M059J (cell line): ENCODE results near the gene ERRFI1. TPM values are rescaled to one million over a fixed set of nuclear protein-coding genes. Genes with fewer than 3 reads are reported as not detected.
A peak's percentile ranks its signal among the peaks of the same experiment; 100 is the strongest.
"Not testable (repeated sequence)": the region's sequence is repeated elsewhere in the genome, so short reads cannot be mapped to it uniquely, and the experiment has no call there.

ENCODE experiments used
- DNase-seq: peaks from one replicate; pipeline ENCODE4 v3.0.0-alpha.2; 2012; ENCODE audit warnings: low read depth
- total RNA-seq: library from RNA; depleted of rRNA; stranded (reverse); fragments of >200 nt; shearing (Covaris generic); gene quantifications from 2 replicates; pipeline ENCODE4 v1.2.3, GENCODE V29; 2014; rRNA removed

ERRFI1 gene
- total RNA-seq: 127 and 146 TPM in 2 replicates

GRCh38 chr1:8026153-8026975 lies at the start of gene ERRFI1:
Gene ERRFI1 (minus strand): TSS chr1:8026309. CDS start chr1:8015619, 10,690 bp downstream.
- peak; percentile 91 for DNase-seq

GRCh38 chr1:8075511-8076051 lies 49.5 kb upstream of the ERRFI1 start:
- no peak for DNase-seq

DNA sequence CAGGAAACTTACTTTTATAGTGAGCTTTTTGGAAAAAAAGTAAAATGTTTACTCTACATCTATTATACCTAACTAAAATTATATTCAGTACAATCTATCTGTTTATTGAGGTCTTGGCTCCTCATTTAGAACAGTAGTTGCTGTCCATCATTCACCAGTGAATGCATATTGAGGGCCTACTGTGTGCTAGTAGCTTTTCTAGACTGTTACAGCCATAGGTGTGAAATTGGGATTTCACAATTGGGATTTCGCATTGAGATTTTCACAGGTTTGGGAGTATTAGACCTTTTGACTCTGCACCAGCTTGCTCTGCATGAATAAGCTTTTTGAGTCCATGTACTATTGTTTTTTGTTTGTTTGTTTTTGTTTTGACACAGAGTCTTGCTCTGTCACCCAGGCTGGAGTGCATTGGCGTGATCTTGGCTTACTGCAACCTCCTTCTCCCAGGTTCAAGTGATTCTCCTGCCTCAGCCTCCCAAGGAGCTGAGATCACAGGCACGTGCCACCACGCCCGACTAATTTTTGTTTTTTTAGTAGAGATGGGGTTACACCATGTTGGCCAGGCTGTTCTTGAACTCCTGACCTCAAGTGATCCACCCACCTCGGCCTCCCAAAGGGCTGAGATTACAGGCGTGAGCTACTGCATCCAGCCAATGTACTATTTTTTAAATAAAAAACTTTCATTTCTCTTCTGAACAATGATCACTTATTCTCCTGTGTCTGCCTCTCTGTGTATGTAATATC lies 47.2 kb upstream of the ERRFI1 start:
- DNase-seq: no peak

GRCh38 chr1:8070381-8070811 lies 44.3 kb upstream of the ERRFI1 start:
- no peak for DNase-seq

GRCh38 chr1:8069614-8070320 lies 43.7 kb upstream of the ERRFI1 start:
- not testable (repeated sequence) for DNase-seq

GRCh38 chr1:8065369-8065768 lies 39.3 kb upstream of the ERRFI1 start:
- no peak for DNase-seq

- no peak for DNase-seq
Observed at GRCh38 chr1:8063298-8064036, 37.4 kb upstream of the ERRFI1 start.

- no peak for DNase-seq
Observed at GRCh38 chr1:8062861-8063260, 36.8 kb upstream of the ERRFI1 start.

DNA sequence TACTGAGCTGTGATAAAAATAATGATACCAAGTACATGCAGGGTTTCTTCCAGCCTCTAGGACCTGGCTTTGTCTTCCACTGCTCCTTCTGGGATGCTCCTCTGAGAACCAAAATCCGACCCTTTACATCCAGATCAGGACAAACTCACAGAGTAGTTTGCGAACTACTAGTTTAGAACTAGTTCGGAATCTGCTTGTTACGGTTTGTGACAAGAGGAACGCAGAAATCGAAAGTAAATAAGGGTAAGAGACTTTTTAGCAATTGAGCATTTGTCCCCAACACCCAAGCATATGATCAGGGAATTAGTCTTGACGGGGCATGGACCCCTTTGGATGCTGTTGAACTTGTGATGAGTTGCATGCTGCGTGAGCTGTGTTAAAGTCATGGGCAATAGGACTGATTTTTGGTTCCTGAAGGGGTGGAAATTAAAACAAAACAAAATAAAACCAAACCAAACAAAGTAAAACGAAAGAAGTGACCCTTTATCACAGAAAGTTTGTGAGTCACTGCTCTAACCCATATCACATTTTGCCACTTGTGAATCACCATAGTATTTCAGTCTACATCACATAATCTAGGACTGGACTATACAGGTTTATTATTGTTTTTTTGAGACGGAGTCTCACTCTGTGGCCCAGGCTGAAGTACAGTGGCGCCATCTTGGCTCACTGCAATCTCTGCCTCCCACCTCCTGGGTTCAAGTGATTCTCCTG lies 35.7 kb upstream of the ERRFI1 start:
- DNase-seq: peak; percentile 83

- peak; percentile 98 for DNase-seq
Observed at GRCh38 chr1:8061210-8061609, 35.1 kb upstream of the ERRFI1 start.

GRCh38 chr1:8059161-8059622 lies 33.1 kb upstream of the ERRFI1 start:
- peak; percentile 70 for DNase-seq

DNA sequence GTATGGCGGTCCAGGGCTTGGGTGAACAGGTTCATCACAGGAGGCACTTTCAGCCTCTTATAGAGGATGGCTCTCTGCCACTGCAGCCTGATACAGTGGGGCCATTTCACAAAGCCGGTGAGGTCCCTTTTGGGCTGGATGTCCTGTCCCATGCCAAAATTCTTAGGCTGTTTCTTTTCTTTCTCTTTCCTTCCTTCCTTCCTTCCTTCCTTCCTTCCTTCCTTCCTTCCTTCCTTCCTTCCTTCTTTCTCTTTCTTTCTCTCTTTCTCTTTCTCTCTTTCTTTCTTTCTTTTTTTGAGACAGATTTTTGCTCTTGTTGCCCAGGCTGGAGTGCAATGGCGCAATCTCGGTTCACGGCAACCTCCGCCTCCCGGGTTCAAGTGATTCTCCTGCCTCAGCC lies 31.7 kb upstream of the ERRFI1 start:
- not testable (repeated sequence) for DNase-seq

GRCh38 chr1:8055973-8056372 lies 29.9 kb upstream of the ERRFI1 start:
- peak; percentile 74 for DNase-seq

- no peak for DNase-seq
Observed at GRCh38 chr1:8053878-8054567, 27.9 kb upstream of the ERRFI1 start.

GRCh38 chr1:8051650-8052049 lies 25.5 kb upstream of the ERRFI1 start:
- DNase-seq: no peak

- not testable (repeated sequence) for DNase-seq
Observed at GRCh38 chr1:8049229-8049628, 23.1 kb upstream of the ERRFI1 start.

DNA sequence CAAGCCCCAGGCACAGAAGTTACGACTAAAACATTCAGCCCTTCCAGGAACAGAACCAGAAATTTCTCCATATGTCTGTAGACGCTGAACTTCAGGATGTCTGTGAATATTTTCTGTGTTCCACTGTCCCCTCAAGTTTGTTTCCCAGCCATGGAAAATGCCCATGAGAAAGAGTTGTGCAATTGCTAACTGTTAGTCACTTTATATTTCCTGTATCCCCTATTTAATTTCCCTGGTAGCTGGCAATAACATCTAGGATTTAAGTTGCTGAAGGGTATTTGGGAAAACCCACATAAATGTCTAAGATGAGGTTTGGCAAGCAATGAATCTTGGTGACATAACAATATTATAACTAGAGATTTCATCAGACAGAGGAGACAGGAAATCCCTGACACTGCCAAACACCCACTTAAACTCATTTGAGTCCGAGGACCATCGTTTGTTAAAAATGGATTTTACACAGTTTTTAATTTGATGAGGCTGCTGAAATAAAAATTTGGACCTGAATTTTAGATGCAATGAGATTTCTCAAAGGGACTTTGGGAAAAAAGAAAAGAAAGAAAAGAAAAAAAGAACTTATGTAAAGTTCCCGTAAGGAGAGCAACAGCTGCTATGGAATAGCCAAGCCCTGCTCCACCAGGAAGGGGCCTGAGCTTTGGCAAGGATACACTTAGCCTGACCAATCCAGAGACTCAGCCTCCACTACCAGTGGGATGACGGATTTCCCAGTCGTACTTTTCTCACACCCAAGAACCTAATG lies 21.8 kb upstream of the ERRFI1 start:
- DNase-seq: peak; percentile 96

DNA sequence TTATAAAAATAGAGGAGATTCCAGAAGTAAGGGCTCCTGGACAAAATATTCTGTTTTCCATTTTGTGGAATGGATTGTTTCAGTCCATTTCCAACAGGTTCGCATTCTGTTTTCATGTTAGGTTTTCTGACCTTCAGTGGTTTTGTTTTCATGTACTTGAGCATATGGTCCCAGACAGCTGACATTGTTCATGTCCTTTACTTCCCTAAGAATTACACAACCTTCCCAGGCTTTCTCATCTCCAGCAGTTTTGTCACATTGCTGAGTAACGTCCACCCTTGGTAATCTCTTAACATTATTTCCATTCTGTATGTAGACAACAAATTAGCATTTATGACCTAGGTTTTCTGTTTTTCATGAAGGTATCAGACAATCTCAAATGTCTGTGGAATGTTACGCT lies 21.0 kb upstream of the ERRFI1 start:
- DNase-seq: peak; percentile 70

DNA sequence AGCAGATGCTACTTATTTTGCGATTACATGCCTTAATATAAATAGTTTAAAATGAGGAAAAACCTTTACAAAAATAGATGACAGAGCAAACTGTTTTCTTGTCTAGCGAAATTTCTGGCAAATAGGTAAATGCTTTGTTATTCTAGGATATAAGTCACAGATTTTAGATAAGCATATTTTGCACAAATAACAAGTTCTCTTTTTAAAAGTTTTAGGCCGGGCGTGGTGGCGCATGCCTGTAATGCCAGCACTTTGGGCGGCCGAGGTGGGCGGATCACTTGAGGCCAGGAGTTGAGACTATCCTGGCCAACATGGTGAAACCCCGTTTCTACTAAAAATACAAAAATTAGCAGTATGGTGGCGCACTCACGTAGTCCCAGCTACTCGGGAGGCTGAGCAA lies 20.3 kb upstream of the ERRFI1 start:
- no peak for DNase-seq
